ENCODE results near the gene DENND5A. TPM values are rescaled to one million over a fixed set of nuclear protein-coding genes. Genes with fewer than 3 reads are reported as not detected.
"Not testable (repeated sequence)": the region's sequence is repeated elsewhere in the genome, so short reads cannot be mapped to it uniquely, and the experiment has no call there.

The DENND5A gene
- total RNA-seq, 1 donor from 2014 or later = 130 TPM

- DNase-seq (ENCODE audit: low read depth in 2 of 2) = peak in 1 of 2 donors; percentile 22
Observed at GRCh38 chr11:9214765-9215164, 50.4 kb downstream of the DENND5A start.

- DNase-seq (ENCODE audit: low read depth in 2 of 2) = no peak
Observed at GRCh38 chr11:9211322-9211721, 53.8 kb downstream of the DENND5A start.

- no peak for DNase-seq (ENCODE audit: low read depth in 2 of 2)
Observed at GRCh38 chr11:9210922-9211320, 54.2 kb downstream of the DENND5A start.

GRCh38 chr11:9210224-9210921, 54.8 kb downstream of the DENND5A start:
- DNase-seq (ENCODE audit: low read depth in 2 of 2) = no peak

- not testable (repeated sequence) for DNase-seq (ENCODE audit: low read depth in 2 of 2)
Observed at GRCh38 chr11:9209604-9210003, 55.5 kb downstream of the DENND5A start.

- DNase-seq (ENCODE audit: low read depth in 2 of 2) = no peak
Observed at GRCh38 chr11:9208726-9209501, 56.2 kb downstream of the DENND5A start.

GRCh38 chr11:9207229-9207628, 57.9 kb downstream of the DENND5A start:
- DNase-seq (ENCODE audit: low read depth in 2 of 2) = no peak

- DNase-seq (ENCODE audit: low read depth in 2 of 2) = no peak
Observed at GRCh38 chr11:9206496-9206895, 58.7 kb downstream of the DENND5A start.

GRCh38 chr11:9203691-9204311, 61.3 kb downstream of the DENND5A start:
- DNase-seq (ENCODE audit: low read depth in 2 of 2) = peak; percentile 4 to 31

- no peak for DNase-seq (ENCODE audit: low read depth in 2 of 2)
Observed at GRCh38 chr11:9201372-9202162, 63.6 kb downstream of the DENND5A start.

- DNase-seq (ENCODE audit: low read depth in 2 of 2) = no peak
Observed at GRCh38 chr11:9200471-9200870, 64.7 kb downstream of the DENND5A start.

GRCh38 chr11:9193316-9193715, 71.8 kb downstream of the DENND5A start:
- no peak for DNase-seq (ENCODE audit: low read depth in 2 of 2)

- no peak for DNase-seq (ENCODE audit: low read depth in 2 of 2)
Observed at GRCh38 chr11:9192561-9192960, 72.6 kb downstream of the DENND5A start.

- not testable (repeated sequence) for DNase-seq (ENCODE audit: low read depth in 2 of 2)
Observed at GRCh38 chr11:9190326-9191016, 74.7 kb downstream of the DENND5A start.

GRCh38 chr11:9188860-9189259, 76.3 kb downstream of the DENND5A start:
- not testable (repeated sequence) for DNase-seq (ENCODE audit: low read depth in 2 of 2)

GRCh38 chr11:9187616-9188015, 77.5 kb downstream of the DENND5A start:
- DNase-seq (ENCODE audit: low read depth in 2 of 2) = no peak

GRCh38 chr11:9184516-9184915, 80.6 kb downstream of the DENND5A start:
- no peak for DNase-seq (ENCODE audit: low read depth in 2 of 2)

GRCh38 chr11:9182180-9182871, 82.8 kb downstream of the DENND5A start:
- no peak for DNase-seq (ENCODE audit: low read depth in 2 of 2)

- peak; percentile 42 to 89 for DNase-seq (ENCODE audit: low read depth in 2 of 2)
Observed at GRCh38 chr11:9180784-9181183, 84.4 kb downstream of the DENND5A start.

- no peak for DNase-seq (ENCODE audit: low read depth in 2 of 2)
Observed at GRCh38 chr11:9179141-9179540, 86.0 kb downstream of the DENND5A start.

All from dermis microvascular lymphatic vessel endothelial cell (primary cell).